GM10847 (cell line): ENCODE measurements around the gene GJA1.

ENCODE experiments used
- POLR2A ChIP-seq: IDR thresholded peaks from 2 replicates; pipeline ENCODE4 v1.6.1; 2011; ENCODE audit not compliant: insufficient read length; ENCODE audit errors: extremely low read depth

GJA1 gene

GRCh38 chr6:121435444-121436069, at the start of gene GJA1:
Gene GJA1, plus strand, starts transcription at chr6:121435646. Its CDS starts 11,202 bp downstream, at chr6:121446848.
- no peak for TF ChIP-seq POLR2A

- TF ChIP-seq POLR2A = no peak
Observed at GRCh38 chr6:121389419-121389818, 46.0 kb upstream of the GJA1 start.

- no peak for TF ChIP-seq POLR2A
Observed at GRCh38 chr6:121393731-121394505, 41.5 kb upstream of the GJA1 start.

- no peak for TF ChIP-seq POLR2A
Observed at GRCh38 chr6:121395736-121396135, 39.7 kb upstream of the GJA1 start.

- no peak for TF ChIP-seq POLR2A
Observed at GRCh38 chr6:121398127-121398526, 37.3 kb upstream of the GJA1 start.

- TF ChIP-seq POLR2A = no peak
Observed at GRCh38 chr6:121399966-121400365, 35.5 kb upstream of the GJA1 start.

- TF ChIP-seq POLR2A = no peak
Observed at GRCh38 chr6:121403964-121404363, 31.5 kb upstream of the GJA1 start.

GRCh38 chr6:121405306-121405705, 30.1 kb upstream of the GJA1 start:
- no peak for TF ChIP-seq POLR2A

- TF ChIP-seq POLR2A = no peak
Observed at GRCh38 chr6:121408321-121408720, 27.1 kb upstream of the GJA1 start.

- no peak for TF ChIP-seq POLR2A
Observed at GRCh38 chr6:121413879-121414278, 21.6 kb upstream of the GJA1 start.

- TF ChIP-seq POLR2A = no peak
Observed at GRCh38 chr6:121418346-121418745, 17.1 kb upstream of the GJA1 start.

GRCh38 chr6:121426686-121427085, 8.8 kb upstream of the GJA1 start:
- TF ChIP-seq POLR2A = no peak

- no peak for TF ChIP-seq POLR2A
Observed at GRCh38 chr6:121428872-121429756, 6.3 kb upstream of the GJA1 start.

GRCh38 chr6:121430514-121431460, 4.7 kb upstream of the GJA1 start:
- no peak for TF ChIP-seq POLR2A
